Measurements from ENCODE around the gene ACTR8.

ACTR8 gene

DNA sequence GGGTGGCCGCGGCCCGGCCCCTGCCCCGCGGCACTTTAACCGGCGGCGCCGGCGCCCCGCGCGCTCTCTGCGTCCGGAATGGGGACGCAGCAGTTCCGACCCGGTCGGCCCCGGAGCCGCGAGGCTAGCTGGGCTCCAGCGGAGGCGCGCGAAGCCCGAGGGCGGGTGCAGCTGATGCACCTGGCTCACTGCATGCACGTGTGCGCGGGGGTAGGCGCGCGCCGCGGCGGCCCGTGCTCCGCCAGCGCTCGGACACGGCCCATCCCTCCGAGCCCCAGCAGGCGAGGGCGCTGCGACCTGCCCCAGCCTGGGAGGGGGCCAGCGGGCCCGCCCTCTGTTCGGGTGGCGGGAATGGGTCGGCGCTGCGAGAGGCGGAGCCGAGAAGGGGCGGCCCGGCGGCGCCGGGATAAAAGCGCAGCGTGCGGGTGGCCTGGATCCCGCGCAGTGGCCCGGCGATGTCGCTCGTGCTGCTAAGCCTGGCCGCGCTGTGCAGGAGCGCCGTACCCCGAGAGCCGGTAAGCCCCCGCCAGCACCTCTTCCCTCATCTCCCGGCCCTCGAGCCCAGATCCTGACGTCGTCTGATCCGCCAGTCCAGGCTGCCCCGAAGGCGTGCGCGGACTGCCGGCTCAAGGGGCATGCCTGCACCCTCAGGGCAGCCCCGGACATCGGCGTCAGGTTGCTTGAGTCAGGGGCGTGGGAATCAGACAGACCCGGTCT is 35.7 kb downstream of the ACTR8 start, which contains the start of the genes CHDH and IL17RB:
CHDH (minus strand) TSS at position 286 of the 717 bp plus-strand sequence. CDS start 22,411 bp downstream, outside the sequence.
IL17RB (plus strand) TSS at position 435 of the 717 bp plus-strand sequence; CDS start at position 456, 21 bp downstream.
- DNase-seq, result peak; percentile 75
- H2AFZ ChIP-seq (ENCODE audit: low read length), result peak within 1 kb of the TSS; percentile 86
- no peaks in the 10 kb centered on the region for H3K9me2 ChIP-seq (replicated peaks; ENCODE audit: insufficient read depth, low read length)
- H3K27me3 ChIP-seq (replicated peaks; ENCODE audit: insufficient read depth, low read length), result no peaks in the 10 kb centered on the region
- H3K4me2 ChIP-seq (ENCODE audit: low read depth, low read length), result peak within 1 kb of the TSS; percentile 99
- H4K20me1 ChIP-seq (ENCODE audit: insufficient read depth, low read length), result no peaks in the 10 kb centered on the region
- H3K4me3 ChIP-seq (ENCODE audit: low read length), result peak within 1 kb of the TSS; percentile 81
- no peaks in the 10 kb centered on the region; the same call in 1 of the 2 replicates for H3K79me2 ChIP-seq (ENCODE audit: low read length)
- no peak; the same call in 1 of the 2 replicates for TF ChIP-seq CTCF (IDR thresholded peaks at IDR 0.05; ENCODE audit: low read length)
- TF ChIP-seq EZH2phosphoT487 (IDR thresholded peaks at IDR 0.05; ENCODE audit: low read length), result no peak
- TF ChIP-seq EZH2 (optimal IDR thresholded peaks at IDR 0.05; ENCODE audit: low read depth, low read length), result no peak
- no peaks in the 10 kb centered on the region for H3K36me3 ChIP-seq (replicated peaks; ENCODE audit: insufficient read depth, low read length)
- H3F3A ChIP-seq (ENCODE audit: insufficient read depth, low read length), result peaks cover 24% of the 10 kb centered on the region
- peaks cover 21% of the 10 kb centered on the region for H3K4me1 ChIP-seq (ENCODE audit: low read length)
- H3K9me3 ChIP-seq (replicated peaks; ENCODE audit: insufficient read depth, low read length), result no peaks in the 10 kb centered on the region
- H3K27ac ChIP-seq (ENCODE audit: low read length), result peak within 1 kb of the TSS; percentile 85; the same call in 1 of the 2 replicates
- peak within 1 kb of the TSS; percentile 87 for H3K9ac ChIP-seq (ENCODE audit: low read length)

DNA sequence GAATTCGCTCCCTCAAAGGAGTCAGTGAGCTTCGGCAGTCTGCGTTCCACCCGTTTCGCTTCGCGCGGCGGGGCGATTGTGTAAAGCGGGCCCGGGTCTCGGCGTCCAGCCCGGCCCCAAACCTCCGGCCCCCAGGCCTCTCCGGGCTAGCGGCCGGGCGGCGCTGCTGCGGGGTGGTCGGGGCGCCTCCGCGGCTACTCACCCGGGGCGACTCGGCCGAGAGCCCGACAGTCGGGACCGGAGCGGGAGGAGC is 36.1 kb downstream of the ACTR8 start:
- no peak for TF ChIP-seq EZH2 (optimal IDR thresholded peaks at IDR 0.05; ENCODE audit: low read depth, low read length)
- no peak for TF ChIP-seq CTCF (IDR thresholded peaks at IDR 0.05; ENCODE audit: low read length)
- no peak for TF ChIP-seq EZH2phosphoT487 (IDR thresholded peaks at IDR 0.05; ENCODE audit: low read length)
- peaks cover 21% of the 10 kb centered on the region for H3K4me1 ChIP-seq (ENCODE audit: low read length)
- H3K9ac ChIP-seq (ENCODE audit: low read length), result peak overlapping the region; percentile 87
- H4K20me1 ChIP-seq (ENCODE audit: insufficient read depth, low read length), result no peaks in the 10 kb centered on the region
- no peaks in the 10 kb centered on the region; the same call in 1 of the 2 replicates for H3K79me2 ChIP-seq (ENCODE audit: low read length)
- peak overlapping the region; percentile 86 for H2AFZ ChIP-seq (ENCODE audit: low read length)
- peak overlapping the region; percentile 85; the same call in 1 of the 2 replicates for H3K27ac ChIP-seq (ENCODE audit: low read length)
- H3F3A ChIP-seq (ENCODE audit: insufficient read depth, low read length), result peaks cover 24% of the 10 kb centered on the region
- H3K36me3 ChIP-seq (replicated peaks; ENCODE audit: insufficient read depth, low read length), result no peaks in the 10 kb centered on the region
- H3K4me3 ChIP-seq (ENCODE audit: low read length), result peak overlapping the region; percentile 81
- no peaks in the 10 kb centered on the region for H3K9me2 ChIP-seq (replicated peaks; ENCODE audit: insufficient read depth, low read length)
- no peaks in the 10 kb centered on the region for H3K9me3 ChIP-seq (replicated peaks; ENCODE audit: insufficient read depth, low read length)
- H3K4me2 ChIP-seq (ENCODE audit: low read depth, low read length), result peak overlapping the region; percentile 99
- no peaks in the 10 kb centered on the region for H3K27me3 ChIP-seq (replicated peaks; ENCODE audit: insufficient read depth, low read length)
- DNase-seq, result no peak

GRCh38 chr3:53845103-53845880 is 36.7 kb downstream of the ACTR8 start:
- no peaks in the 10 kb centered on the region for H4K20me1 ChIP-seq (ENCODE audit: insufficient read depth, low read length)
- H3F3A ChIP-seq (ENCODE audit: insufficient read depth, low read length), result peaks cover 24% of the 10 kb centered on the region
- H3K27ac ChIP-seq (ENCODE audit: low read length), result peak overlapping the region; percentile 85; the same call in 1 of the 2 replicates
- H3K9me3 ChIP-seq (replicated peaks; ENCODE audit: insufficient read depth, low read length), result no peaks in the 10 kb centered on the region
- H3K79me2 ChIP-seq (ENCODE audit: low read length), result no peaks in the 10 kb centered on the region; the same call in 1 of the 2 replicates
- H3K9me2 ChIP-seq (replicated peaks; ENCODE audit: insufficient read depth, low read length), result no peaks in the 10 kb centered on the region
- peak overlapping the region; percentile 87 for H3K9ac ChIP-seq (ENCODE audit: low read length)
- peak overlapping the region; percentile 86 for H2AFZ ChIP-seq (ENCODE audit: low read length)
- H3K36me3 ChIP-seq (replicated peaks; ENCODE audit: insufficient read depth, low read length), result no peaks in the 10 kb centered on the region
- H3K4me2 ChIP-seq (ENCODE audit: low read depth, low read length), result peak overlapping the region; percentile 99
- TF ChIP-seq EZH2phosphoT487 (IDR thresholded peaks at IDR 0.05; ENCODE audit: low read length) (no peak), CTCF (IDR thresholded peaks at IDR 0.05; ENCODE audit: low read length) (peak; percentile 44), EZH2 (optimal IDR thresholded peaks at IDR 0.05; ENCODE audit: low read depth, low read length) (no peak)
- DNase-seq, result peak; percentile 73
- peak overlapping the region; percentile 81 for H3K4me3 ChIP-seq (ENCODE audit: low read length)
- H3K27me3 ChIP-seq (replicated peaks; ENCODE audit: insufficient read depth, low read length), result no peaks in the 10 kb centered on the region
- peaks cover 21% of the 10 kb centered on the region for H3K4me1 ChIP-seq (ENCODE audit: low read length)

All from MM.1S (cell line).